Esophagus muscularis mucosa (tissue), 4 donors: ENCODE results near the gene ZNF768. TPM values are rescaled to one million over a fixed set of nuclear protein-coding genes. Genes with fewer than 3 reads are reported as not detected.
A peak's percentile ranks its signal among the peaks of the same experiment; 100 is the strongest.

Experiments
- DNase-seq: peaks from one replicate; pipeline ENCODE4 v3.0.0-alpha.2; 2017; ENCODE audit errors: extremely low spot score
- H3K27ac ChIP-seq, 4 donors: fragments of 200-600 bp; sonication (generic); replicated peaks in 1 of 4; 1 replicate in 3 of 4; 2 replicates in 1 of 4; pipeline ENCODE4 v1.5.1; 2016 to 2019; ENCODE audit warnings: mild to moderate bottlenecking in 1 of 4
- H3K27me3 ChIP-seq, 4 donors: fragments of 200-600 bp; sonication (generic); one replicate each; pipeline versions ENCODE4 v1.5.1 to v1.6.0; 2016 to 2019
- H3K36me3 ChIP-seq, 4 donors: fragments of 200-600 bp; sonication (generic); one replicate each; pipeline ENCODE4 v1.5.1; 2016 to 2019
- H3K4me1 ChIP-seq, 4 donors: fragments of 200-600 bp; sonication (generic); one replicate each; pipeline ENCODE4 v1.5.1; 2016 to 2019
- H3K4me3 ChIP-seq, 4 donors: fragments of 200-600 bp; sonication (generic); 1 replicate in 2 of 4; 2 replicates in 2 of 4; pipeline ENCODE4 v1.5.1; 2016 to 2019; ENCODE audit warnings: mild to moderate bottlenecking in 4 of 4, moderate library complexity in 1 of 4
- H3K9me3 ChIP-seq, 4 donors: fragments of 200-600 bp; sonication (generic); 1 replicate in 3 of 4; 2 replicates in 1 of 4; pipeline ENCODE4 v1.5.1; 2016 to 2019
- CTCF ChIP-seq, 3 experiments: fragments of 200-600 bp in 2 of 3; fragments of 450-650 bp in 1 of 3; sonication (generic) in 2 of 3; IDR thresholded peaks; one replicate each; pipeline ENCODE4 v1.5.1; 2017 to 2019; ENCODE audit warnings: antibody characterized with exemption in 3 of 3, mild to moderate bottlenecking in 2 of 3, moderate library complexity in 1 of 3
- EP300 ChIP-seq: sonication (generic); formaldehyde crosslinking; IDR thresholded peaks from one replicate; pipeline ENCODE4 v1.6.1; 2017; ENCODE audit warnings: antibody characterized with exemption
- POLR2A ChIP-seq: fragments of 450-650 bp; IDR thresholded peaks from one replicate; pipeline ENCODE4 v1.6.1; 2017; ENCODE audit warnings: antibody characterized with exemption, moderate library complexity, mild to moderate bottlenecking, low read depth
- POLR2AphosphoS5 ChIP-seq, 2 donors: sonication (generic); formaldehyde crosslinking; IDR thresholded peaks; one replicate each; pipeline ENCODE4 v1.6.1; 2017; ENCODE audit warnings: antibody characterized with exemption in 2 of 2
- WGBS: methylation state at CpG from one replicate; pipeline ENCODE4 v1.1.5; 2018; 5-methylcytosine and 5-hydroxymethylcytosine counted together
- intact Hi-C: fragments of 100-400 bp; cut with DNase I; formaldehyde crosslinking; loops from one replicate; pipeline ENCODE4 v1.15.1; 2023
- total RNA-seq, 4 donors: library from RNA; depleted of rRNA; stranded (reverse); fragments of >200 nt; gene quantifications; one replicate each; pipeline versions ENCODE4 v1.1.0 to v1.2.1, GENCODE V29; 2016

The ZNF768 gene
- total RNA-seq, 4 donors from 2014 or later = 46.9 to 91.5 (median 64.0) TPM

DNA sequence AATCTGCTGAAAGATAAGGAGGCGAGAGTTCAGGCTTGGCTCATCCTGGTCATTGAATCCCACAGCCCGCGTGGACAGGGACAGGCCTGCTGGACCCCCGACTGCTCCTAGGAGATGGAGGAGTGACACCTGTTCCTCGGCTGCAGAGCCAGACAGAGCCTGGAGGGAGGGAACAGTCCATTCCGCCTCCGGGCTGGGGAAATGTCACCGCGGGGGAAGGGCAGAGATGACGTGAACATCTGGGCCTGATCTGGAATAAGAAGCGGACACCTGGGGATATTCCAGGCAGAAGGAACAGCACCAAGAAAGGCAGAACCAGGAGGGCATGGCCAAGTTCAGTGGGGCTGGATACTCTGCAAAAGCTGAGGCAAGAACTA, 6.8 kb upstream of the ZNF768 start:
- peak overlapping the region in 2 of 4 donors; percentile 73 to 74 for H3K4me3 ChIP-seq
- 71% methylated on average over 11 of the region's 11 CpGs for WGBS
- H3K36me3 ChIP-seq = peaks cover 6 to 30% (median 23%) of the 10 kb centered on the region in 4 donors
- H3K27ac ChIP-seq = peak overlapping the region; percentile 89 to 94 (median 93)
- no peaks in the 10 kb centered on the region for H3K27me3 ChIP-seq
- H3K9me3 ChIP-seq = no peaks in the 10 kb centered on the region
- TF ChIP-seq POLR2A (no peak), EP300 (no peak), CTCF (IDR thresholded peaks at IDR 0.05) (no peak)
- intact Hi-C loops = no loop called here
- no peak for DNase-seq
- peaks cover 31 to 45% (median 43%) of the 10 kb centered on the region in 4 donors for H3K4me1 ChIP-seq

DNA sequence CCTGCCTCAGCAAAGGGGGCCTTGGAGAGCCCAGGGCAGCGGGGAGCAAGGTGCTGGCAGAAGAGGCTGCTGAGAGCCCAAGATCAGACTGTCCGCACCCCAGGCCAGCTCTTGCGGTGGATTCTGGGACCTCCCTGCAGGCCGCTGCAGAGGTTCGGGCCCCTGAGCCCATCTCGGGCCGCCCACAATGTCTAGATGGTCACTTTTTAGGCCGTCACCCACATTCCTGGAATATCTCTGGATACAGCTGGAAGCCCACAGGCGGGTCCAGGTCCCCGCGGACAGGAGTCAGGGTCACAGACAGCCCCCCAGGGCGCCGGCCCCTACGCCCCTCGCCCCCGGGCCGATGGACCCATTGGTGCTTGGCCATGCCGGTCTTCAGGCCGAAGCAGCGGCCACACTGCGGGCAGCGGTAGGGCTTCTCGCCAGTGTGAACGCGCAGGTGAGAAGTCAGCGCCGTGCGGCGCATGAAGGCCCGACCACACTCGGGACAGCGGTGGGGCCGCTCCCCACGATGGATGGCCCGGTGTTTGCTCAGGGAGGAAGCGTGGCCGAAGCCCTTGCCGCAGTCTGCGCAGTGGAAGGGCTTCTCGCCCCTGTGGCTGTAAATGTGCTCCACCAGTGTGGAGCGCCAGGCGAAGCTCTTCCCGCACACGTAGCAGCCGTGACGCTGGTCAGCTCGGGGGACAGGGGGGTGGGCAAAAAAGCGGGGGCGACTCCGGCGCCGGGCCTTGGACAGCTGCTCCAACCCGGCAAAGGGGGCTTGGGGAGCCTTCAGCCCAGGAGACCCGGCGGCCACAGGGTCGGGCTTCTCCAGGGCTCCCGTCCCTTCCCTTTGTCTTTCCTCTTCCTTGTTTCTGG, 6.1 kb upstream of the ZNF768 start:
- Histone ChIP-seq H3K27me3 (no peaks in the 10 kb centered on the region), H3K36me3 (peaks cover 6 to 30% (median 23%) of the 10 kb centered on the region in 4 donors), H3K4me3 (no peak overlapping the region), H3K4me1 (peaks cover 37 to 51% (median 49%) of the 10 kb centered on the region in 4 donors), H3K27ac (peak overlapping the region in 2 of 4 donors; percentile 93 to 94), H3K9me3 (no peaks in the 10 kb centered on the region)
- no peak for DNase-seq
- TF ChIP-seq POLR2A = no peak
- TF ChIP-seq EP300 = no peak
- TF ChIP-seq POLR2AphosphoS5 (IDR thresholded peaks at IDR 0.05) = no peak
- TF ChIP-seq CTCF (IDR thresholded peaks at IDR 0.05) = no peak
- WGBS = 96% methylated on average over 41 of the region's 57 CpGs
- intact Hi-C loops = no loop called here

DNA sequence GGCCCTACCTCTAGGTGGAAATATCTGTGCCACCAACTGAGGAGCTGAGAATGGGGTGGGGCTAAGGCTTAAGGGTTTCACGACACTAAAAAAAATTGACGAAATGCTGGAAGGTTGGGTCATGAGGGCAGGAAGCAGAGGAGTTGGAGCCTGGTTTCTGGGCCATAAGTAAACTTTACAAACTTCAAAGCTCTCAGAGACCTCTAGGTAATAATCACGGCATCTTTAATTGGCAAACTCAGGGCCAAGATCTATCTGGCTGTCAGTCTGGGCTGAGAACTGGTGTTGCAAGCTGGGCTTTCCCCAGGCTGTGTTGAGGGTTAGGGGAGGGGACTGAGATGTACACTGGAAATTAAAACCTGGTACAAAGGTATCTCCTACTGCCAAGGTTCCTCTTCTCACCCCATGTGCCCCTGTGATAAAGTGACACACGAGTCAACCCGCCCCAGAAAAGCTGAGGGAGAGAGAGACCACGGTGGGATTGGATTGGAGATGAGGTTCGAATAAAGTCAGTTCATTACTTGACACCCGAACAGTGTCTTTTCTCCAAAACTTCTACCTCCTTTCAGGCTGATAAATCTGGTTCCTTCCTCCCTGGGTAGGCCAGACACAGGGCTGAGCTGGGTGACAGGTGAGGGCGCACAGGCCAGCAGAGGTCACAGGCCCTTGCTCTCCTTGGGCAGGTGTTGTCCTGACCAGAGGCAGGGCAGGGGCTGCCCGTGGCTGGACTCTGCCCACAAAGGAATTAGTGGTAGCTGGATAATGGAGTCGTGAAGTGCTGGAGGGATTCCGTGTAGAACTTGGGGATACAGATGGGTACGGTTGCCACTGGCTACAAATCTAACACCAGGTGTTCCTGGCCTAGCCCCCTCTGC, 4.0 kb upstream of the ZNF768 start:
- Histone ChIP-seq H3K27ac (no peak overlapping the region), H3K27me3 (no peaks in the 10 kb centered on the region), H3K9me3 (no peaks in the 10 kb centered on the region), H3K36me3 (peaks cover 6 to 30% (median 23%) of the 10 kb centered on the region in 4 donors), H3K4me1 (peaks cover 27 to 53% (median 48%) of the 10 kb centered on the region in 4 donors), H3K4me3 (no peak overlapping the region)
- no peak for DNase-seq
- intact Hi-C loops = no loop called here
- WGBS = 84% methylated on average over 13 of the region's 13 CpGs
- TF ChIP-seq POLR2AphosphoS5 (IDR thresholded peaks at IDR 0.05) (no peak), CTCF (IDR thresholded peaks at IDR 0.05) (no peak), EP300 (no peak), POLR2A (no peak)

GRCh38 chr16:30528799-30529457, 2.6 kb upstream of the ZNF768 start:
- peaks cover 10 to 41% (median 33%) of the 10 kb centered on the region in 4 donors for H3K36me3 ChIP-seq
- intact Hi-C loops = no loop called here
- H3K9me3 ChIP-seq = no peaks in the 10 kb centered on the region
- no peak for DNase-seq
- 86% methylated on average over 3 of the region's 4 CpGs for WGBS
- peak overlapping the region; percentile 97 to 98 (median 98) for H3K27ac ChIP-seq
- H3K27me3 ChIP-seq = no peaks in the 10 kb centered on the region
- H3K4me3 ChIP-seq = no peak overlapping the region
- peaks cover 31 to 61% (median 50%) of the 10 kb centered on the region in 4 donors for H3K4me1 ChIP-seq
- TF ChIP-seq CTCF (IDR thresholded peaks at IDR 0.05) (no peak), EP300 (no peak), POLR2A (no peak), POLR2AphosphoS5 (IDR thresholded peaks at IDR 0.05) (no peak)
